Ramos (cell line): Measurements from ENCODE around the gene RPS28.
"Not testable (repeated sequence)": the region's sequence is repeated elsewhere in the genome, so short reads cannot be mapped to it uniquely, and the experiment has no call there.

Experiments
- in situ Hi-C: fragments of 300-500 bp; cut with MboI; formaldehyde crosslinking; loops from one replicate; pipeline ENCODE4 v1.14.3; 2022; ENCODE audit warnings: low sequenced_read_pairs; ENCODE audit not compliant: unreplicated experiment

Gene RPS28

DNA sequence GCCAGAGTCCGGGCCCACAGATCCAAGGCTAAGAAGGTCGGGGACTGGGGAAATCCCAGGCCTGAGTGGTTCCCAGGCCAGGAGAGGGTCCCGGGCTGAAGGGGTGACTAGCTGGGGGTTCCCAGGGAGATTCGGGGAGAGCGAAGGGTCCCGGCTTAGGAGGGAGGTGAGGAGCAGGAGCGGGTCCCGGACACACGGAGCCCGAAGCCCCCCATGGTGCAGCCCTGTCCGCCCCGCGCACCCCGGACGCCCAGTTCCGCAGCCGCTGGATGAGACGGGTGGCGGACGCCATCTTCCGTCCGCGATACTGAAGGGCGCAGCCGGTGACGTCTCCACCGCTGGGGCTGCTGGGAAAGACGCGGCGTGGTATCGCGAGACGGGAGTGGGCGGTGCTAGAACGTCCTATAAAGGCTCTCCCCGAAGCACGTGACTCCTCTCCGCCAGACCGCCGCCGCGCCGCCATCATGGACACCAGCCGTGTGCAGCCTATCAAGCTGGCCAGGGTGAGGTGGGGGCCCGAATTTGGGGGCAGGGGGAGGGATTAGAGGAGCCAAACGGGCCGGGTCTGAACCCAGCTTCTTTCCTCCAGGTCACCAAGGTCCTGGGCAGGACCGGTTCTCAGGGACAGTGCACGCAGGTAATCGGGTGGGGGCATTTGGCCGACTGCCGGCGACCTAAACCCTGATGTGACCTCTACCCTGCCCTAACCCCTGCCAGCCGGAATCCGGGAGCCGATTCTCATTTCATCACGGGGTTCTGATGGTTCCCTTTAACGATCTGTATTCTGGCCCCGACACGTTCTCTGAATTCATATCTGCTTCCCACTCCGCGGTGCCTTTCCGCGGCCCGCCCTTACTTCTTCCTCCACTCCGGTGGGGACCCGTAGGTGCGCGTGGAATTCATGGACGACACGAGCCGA, at the start of gene RPS28, which contains the start of gene NDUFA7:
RPS28 (plus strand) TSS at position 430 of the 919 bp plus-strand sequence; CDS start at position 465, 35 bp downstream.
NDUFA7 (minus strand) TSS at position 309 of the 919 bp plus-strand sequence; CDS start at position 292, 17 bp downstream.
- in situ Hi-C loops, result no loop called here

DNA sequence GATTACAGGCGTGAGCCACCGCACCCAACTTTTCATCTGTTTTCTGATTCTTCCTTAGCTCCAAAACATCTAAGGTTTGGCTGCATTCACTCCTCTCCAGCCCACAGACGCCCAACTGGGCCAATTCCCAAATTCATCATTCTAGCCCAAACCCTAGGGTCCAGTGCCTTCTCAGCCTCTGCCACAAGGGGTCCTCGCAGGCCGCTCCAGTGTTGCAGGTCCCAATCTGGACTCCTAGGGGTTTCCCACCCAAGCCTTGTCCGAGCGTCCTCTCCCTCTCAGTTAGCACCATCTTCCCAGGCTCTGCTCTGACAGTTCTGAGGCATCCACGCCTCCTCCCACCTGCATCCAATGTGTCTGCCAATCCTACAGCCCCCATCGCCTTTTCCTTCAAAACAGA, 44.8 kb upstream of the RPS28 start:
- in situ Hi-C loops, result not testable (repeated sequence)

DNA sequence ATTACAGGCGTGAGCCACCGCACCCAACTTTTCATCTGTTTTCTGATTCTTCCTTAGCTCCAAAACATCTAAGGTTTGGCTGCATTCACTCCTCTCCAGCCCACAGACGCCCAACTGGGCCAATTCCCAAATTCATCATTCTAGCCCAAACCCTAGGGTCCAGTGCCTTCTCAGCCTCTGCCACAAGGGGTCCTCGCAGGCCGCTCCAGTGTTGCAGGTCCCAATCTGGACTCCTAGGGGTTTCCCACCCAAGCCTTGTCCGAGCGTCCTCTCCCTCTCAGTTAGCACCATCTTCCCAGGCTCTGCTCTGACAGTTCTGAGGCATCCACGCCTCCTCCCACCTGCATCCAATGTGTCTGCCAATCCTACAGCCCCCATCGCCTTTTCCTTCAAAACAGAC, 30.0 kb upstream of the RPS28 start:
- in situ Hi-C loops, result not testable (repeated sequence)

DNA sequence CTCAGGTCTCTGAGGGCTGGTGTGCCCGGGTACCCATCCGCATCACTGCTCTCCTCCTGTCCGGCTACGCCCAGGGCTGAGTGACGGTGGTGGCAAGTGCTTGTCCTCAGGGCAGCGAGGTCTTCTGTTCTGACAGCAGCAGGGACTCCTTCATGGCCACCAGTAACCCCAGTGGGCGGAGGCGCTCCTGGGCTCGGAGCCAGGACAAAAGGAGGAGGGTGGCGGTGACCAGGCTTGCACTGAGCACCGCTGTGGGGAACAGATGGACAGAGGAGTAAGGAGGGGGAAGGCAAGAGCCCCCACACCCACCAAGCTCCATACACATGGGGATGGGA, 19.0 kb upstream of the RPS28 start:
- in situ Hi-C loops, result no loop called here

DNA sequence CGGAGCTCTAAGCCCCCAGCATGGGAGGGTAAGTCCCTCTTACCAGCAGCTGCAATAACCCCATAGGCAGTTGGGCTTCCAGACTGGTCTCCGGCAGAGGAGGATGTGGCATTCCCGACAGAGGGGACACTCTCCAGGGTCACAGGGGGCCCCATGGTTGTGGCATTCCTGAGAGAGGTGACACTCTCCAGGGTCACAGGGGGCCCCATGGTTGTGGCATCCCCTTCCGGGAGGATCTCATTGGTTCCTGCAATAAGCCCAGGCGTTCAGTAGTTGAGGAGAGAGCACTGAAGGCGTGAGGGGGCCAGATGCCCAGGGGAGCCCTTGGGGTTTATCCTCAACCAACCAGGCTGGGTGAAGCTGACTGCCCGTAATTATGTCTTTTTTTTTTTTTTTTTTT, 18.6 kb upstream of the RPS28 start:
- in situ Hi-C loops, result no loop called here

DNA sequence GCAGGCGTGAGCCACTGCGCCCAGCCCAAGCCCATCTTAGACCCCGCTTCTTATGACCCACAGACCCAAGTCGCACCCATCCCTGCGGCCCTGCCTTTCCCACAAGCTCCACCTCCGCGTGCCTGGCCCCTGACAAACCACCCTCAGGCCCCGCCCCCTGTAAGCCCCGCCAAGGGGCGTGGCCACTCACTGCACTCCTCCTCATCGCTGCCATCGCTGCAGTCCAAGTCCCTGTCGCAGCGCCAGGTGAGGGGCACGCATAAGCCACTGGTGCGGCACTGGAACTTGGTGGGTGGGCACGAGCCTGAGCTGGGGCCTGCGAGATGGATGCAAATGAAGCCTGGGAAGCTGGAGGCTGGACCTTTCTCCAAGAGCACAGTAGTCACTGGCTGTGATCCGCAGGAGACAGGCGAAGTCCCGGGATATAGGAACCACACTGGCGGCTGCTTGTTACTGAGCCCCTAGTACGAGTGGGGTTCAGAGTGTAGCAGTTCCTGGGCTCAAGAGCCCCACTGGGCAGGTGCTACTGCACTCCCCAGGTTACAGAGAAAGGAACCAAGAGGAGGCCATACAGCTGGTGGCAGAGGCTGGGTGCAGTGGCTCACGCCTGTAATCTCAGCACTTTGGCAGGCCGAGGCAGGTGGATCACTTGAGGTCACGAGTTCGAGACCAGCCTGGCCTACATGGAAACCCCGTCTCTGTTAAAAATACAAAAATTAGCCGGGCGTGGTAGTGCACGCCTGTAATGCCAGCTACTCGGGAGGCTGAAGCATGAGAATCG, 16.3 kb upstream of the RPS28 start:
- in situ Hi-C loops, result no loop called here

DNA sequence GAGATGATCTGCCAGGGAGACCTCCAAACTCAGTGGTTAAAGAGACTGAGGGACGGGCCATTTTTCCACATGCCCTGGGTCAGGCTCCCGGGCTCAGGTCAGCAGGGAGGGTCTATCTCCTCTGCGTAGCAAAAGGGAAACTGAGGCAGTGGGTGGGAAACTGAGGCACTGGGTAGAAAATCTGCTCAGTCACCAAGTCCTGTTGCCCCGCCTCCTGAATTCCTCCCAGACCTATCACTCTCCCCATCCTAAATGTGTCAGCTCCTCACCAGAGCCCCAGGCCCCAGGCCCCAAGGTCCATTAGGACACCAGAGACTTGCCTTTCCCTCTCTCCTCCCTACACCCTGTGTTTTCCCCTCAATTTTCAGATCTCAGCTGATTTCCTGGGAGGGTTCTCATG, 15.5 kb upstream of the RPS28 start:
- in situ Hi-C loops, result no loop called here

DNA sequence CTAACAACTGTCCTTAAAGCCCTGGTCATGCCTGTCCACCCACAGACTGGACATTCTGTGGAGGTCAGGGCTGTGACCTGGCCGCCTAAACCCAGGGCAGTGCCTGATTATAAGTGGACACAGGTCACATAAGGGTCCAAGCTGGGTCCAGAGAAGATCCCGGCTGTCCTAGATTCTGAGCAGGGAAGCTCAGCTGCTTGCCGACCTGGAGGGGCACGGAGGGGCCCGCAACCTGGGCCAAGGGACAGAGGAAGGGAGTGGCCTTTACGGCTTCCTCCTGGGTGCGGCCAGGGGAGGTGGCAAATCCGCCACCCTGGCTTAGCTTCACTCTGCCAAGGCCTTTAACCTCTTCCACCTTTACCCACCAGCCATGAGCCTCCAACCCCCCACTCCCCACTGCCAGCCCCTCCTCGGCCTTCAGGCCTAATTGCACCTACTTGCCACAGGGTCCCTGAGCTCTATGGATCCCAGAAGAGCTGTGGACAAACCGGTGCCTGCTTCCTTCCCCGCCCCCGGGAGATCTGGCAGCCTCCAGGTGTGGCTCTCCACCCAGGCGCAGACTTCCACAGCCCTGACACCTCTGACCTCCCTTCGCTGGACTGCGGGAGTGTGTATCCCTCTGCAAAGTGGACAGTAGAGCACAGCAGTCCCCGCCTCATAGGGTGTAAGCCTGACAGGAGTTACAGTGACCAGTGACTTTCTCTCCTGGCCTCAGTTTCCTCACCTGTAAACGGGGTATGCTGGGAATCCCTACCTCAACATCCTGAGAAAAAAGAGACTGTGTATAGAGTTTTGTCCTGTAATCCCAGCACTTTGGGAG, 14.9 kb upstream of the RPS28 start:
- in situ Hi-C loops, result no loop called here

DNA sequence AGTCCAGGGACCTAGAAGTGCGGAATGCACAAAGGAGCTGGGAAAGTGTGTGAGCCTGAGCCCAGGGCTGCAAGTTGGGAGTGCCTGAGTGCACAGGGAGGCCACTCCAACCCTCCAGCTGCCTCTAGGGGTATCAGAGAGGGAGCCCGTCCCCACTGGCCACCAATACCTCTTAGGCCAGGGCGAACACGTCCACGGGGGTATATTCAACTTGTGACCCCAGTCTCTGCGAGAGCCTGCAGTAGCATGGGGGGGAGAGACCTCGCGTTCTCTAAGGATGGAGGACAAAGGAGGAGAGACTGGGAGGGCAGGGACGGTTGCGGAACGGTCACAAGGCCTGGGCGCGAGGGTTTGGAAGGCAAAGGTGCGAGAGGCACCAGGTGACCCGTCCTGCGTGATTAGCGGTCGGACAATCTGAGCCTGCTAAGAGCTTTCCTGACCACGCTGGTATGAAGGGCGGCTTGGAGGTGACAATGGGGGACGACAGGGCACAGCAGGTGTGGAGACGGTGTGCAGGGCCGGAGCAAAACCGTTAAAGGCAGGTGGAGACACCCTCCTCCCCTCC, 13.8 kb upstream of the RPS28 start:
- in situ Hi-C loops, result no loop called here

DNA sequence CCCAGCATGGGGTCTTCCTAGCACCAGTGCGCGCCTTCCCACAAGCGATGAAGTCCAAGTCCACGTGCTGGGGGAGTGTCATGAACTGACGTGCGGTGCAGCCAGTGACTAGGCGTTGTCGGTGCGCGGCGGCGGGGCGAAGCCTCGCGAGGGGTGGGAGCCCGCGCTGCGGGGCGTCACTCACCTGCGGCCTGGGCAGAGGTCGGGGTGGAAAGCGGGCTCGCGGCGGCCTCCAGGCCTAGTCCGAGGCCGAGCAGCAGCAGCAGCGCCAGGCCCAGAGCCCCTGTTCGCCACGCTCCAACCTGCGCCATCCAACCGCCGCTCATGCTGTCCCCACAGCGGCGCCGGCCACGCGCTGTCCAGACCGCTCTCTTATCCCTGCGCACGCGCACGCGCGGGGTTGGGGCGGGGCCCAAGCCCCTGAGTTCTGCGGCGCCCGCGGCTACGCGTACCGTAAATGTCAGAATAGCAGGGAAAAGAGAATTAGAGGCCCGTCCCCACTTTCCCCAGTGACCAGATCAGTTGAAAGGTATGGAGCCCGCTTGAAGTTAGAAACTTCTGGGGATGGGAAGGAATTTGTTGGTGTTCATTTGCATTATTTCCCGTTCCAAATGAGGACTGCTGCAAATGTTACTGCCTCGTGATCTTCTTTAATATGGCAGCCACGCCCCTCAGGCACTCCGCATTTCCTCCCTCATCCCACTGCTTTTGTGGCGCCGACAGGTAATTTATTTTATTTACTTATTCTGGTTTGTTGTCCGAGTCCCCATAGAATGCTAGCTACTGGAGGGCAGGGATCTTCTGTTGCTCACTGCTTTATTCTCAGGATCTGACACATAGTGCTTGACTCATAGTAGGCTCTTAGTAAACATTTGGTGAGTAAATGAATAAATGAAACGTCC, 13.1 kb upstream of the RPS28 start, which contains the start of gene CD320:
CD320 (minus strand) TSS at position 394 of the 902 bp plus-strand sequence; CDS start at position 326, 68 bp downstream.
- in situ Hi-C loops, result no loop called here

DNA sequence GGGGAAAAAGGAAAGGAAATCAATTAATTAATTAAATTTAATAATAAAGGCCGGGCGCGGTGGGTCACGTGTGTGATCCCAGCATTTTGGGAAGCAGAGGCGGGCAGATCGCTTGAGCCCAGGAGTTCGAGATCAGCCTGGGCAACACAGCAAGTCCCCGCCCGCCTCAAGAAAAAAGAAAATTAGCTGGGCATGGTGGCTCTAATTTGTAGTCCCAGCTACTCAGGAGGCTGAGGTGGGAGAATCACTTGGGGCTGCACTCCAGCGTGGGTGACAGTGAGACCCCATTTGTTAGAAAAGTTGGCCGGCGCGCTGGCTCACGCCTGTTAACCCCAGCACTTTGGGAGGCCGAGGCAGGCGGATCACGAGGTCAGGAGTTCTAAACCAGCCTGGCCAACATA, 12.4 kb upstream of the RPS28 start:
- in situ Hi-C loops, result no loop called here

DNA sequence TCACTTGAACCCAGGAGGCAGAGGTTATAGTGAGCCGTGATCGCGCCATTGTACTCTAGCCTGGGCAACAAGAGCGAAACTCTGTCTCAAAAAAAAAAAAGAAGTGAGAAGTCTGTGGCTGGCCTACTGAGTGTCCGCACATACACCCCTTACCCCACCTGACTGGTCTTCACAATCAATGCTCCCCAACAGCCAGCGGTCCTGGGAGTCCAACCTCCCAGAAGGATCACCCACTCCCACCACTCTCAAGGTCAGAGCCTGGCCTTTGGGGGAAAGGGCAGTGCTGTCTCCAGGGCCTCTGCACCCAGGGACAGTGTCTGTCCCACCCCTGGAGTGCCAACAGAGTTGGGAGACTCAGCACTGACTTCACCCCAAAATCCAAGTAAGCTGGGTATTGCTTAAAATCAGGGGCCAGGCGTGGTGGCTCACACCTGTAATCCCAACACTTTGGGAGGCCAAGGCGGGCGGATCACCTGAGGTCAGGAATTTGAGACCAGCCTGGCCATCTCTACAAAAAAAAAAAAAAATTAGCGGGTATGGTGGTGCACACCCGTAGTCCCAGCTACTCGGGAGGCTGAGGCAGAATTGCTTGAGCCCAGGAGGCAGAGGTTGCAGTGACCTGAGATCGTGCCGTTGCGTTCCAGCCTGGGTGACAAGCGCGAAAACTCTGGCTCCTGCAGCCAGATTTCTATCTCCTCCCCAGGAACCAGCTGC, 10.8 kb upstream of the RPS28 start:
- in situ Hi-C loops, result no loop called here

DNA sequence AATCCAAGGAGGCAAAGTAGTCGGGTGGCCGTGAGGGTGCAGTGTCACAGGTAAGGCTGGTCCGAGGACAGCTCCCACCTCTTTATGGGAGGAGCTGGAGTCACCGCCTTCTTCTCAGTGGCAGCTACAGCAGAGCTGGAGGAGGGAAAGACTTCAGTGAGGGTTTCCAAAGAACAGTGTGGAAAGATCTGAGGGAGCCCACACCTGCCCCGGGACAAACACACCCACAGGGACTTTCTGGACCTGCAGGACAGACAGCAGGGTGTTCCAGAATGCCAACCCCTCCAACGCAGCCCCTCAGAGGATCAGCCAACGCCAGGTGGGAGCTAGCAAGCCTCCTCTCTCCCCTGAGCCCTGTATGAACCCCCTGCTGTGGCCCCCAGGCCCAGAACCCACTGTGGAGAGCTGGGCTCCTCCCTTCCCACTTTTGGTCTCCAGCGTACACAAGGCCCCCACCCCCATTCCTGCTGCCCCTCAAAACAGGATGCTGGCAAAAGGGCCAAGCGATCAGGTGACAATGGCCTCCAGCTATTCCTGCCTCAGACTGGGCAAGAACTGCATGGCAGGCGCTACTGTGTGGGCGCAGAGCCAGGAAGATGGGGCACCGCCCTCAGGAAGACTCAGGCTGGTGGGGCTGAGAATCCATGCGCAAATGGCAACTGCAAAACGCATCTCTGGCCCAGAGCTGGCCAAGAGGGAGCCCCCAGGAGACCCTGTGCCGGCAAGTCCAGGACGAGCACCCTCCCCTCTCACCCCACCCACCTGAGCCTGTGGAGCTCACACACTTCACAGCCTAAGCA, 9.6 kb upstream of the RPS28 start:
- in situ Hi-C loops, result no loop called here

DNA sequence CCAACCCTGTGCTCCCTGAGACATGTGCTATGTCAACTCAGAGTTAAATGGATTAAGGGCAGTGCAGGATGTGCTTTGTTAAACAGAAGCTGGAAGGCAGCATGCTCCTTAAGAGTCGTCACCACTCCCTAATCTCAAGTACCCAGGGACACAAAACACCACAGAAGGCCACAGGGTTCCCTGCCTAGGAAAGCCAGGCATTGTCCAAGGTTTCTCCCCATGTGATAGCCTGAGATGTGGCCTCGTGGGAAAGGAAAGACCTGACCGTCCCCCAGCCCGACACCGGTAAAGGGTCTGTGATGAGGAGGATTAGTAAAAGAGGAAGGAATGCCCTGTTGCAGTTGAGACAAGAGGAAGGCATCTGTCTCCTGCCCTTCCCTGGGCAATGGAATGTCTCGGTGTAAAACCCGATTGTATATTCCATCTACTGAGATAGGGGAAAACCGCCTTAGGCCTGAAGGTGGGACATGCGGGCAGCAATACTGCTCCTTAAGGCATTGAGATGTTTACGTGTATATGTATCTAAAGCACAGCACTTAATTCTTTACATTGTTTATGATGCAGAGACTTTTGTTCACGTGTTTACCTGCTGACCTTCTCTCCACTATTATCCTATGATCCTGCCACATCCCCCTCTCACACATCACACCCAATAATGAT, 6.2 kb upstream of the RPS28 start:
- in situ Hi-C loops, result not testable (repeated sequence)

DNA sequence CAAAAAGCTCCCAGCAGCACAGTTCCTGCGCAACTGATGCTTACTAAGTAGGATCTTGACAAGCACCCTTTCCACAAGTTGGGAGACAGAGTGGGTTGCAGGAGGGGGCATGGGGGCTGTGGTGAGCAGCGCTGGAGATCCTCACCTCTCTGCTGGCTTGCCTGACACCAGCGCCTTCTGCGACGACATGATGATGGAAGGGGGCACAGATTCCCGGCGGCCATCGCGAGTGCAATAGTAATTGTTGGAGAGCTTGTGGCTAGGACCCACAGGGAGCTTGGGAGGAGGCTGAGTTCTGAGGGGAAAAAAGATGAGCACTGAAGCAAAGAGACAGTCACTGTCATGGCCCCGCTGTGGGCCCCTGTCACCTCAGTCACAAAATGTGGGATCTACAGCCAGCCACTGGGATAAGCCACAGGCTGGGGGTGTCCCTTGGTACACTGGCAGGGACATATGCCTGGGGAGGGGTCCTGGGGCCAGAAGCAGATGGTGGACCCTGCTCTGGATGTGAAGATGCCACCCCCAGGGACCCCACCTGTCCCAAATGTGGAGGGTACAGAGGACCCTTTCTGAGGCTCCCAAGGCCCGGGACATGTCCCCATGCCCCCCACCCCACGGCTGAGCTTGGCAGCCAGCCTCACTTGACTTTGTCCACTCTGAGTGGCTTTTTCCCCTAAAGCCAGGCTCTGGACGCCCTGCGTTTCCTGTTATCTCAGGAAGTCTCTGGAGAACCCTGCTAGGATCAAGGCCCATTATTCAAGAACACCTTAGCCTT, 4.8 kb upstream of the RPS28 start:
- in situ Hi-C loops, result no loop called here

DNA sequence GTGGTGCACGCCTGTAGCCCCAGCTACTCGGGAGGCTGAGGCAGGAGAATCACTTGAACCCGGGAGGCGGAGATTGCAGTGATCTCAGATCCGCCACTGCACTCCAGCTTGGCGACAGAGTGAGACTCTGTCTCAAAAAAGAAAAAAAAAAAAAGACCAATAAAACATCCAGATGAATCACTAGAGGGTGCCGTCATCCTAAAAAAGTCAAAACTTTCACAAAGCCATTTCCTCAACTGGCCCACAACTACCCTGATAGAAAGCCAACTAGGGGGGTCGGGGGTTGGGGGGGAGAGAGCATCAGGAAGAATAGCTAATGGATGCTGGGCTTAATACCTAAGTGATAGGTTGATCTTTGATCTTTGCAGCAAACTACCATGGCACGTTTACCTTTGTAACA, 2.5 kb upstream of the RPS28 start:
- in situ Hi-C loops, result not testable (repeated sequence)
